GM23338 (cell line): ENCODE results near the gene WNT2B. TPM values are rescaled to one million over a fixed set of nuclear protein-coding genes. Genes with fewer than 3 reads are reported as not detected.

Source experiments
- ATAC-seq: fragments of 200-7000 bp; cut with Tn5 transposase; 3 replicates; pipeline ENCODE4 v1.9.1; 2020
- DNase-seq: peaks from one replicate; pipeline ENCODE4 v3.0.0-alpha.2; 2015; ENCODE audit warnings: low spot score
- H2AFZ ChIP-seq: fragments of 200-600 bp; sonication (generic); 2 replicates; pipeline ENCODE4 v1.8.0; 2016; ENCODE audit warnings: antibody characterized with exemption, mild to moderate bottlenecking, moderate library complexity
- H3F3A ChIP-seq: fragments of 200-600 bp; sonication (generic); replicated peaks from 2 replicates; pipeline ENCODE4 v1.8.0; 2017; ENCODE audit warnings: antibody characterized with exemption, mixed run types, low read depth
- H3K27ac ChIP-seq: fragments of 200-600 bp; sonication (generic); 2 replicates; pipeline ENCODE4 v1.6.1; 2016; ENCODE audit warnings: low read depth
- H3K27me3 ChIP-seq: fragments of 200-600 bp; sonication (generic); 2 replicates; pipeline ENCODE4 v1.8.0; 2016; ENCODE audit warnings: mild to moderate bottlenecking, mixed run types, moderate library complexity; ENCODE audit not compliant: insufficient read depth
- H3K36me3 ChIP-seq: fragments of 200-600 bp; sonication (generic); 2 replicates; pipeline ENCODE4 v1.8.0; 2016; ENCODE audit warnings: mild to moderate bottlenecking; ENCODE audit not compliant: insufficient read depth
- H3K4me1 ChIP-seq: fragments of 200-600 bp; sonication (generic); 2 replicates; pipeline ENCODE4 v1.8.0; 2016; ENCODE audit warnings: mild to moderate bottlenecking, moderate library complexity; ENCODE audit not compliant: insufficient read depth
- H3K4me2 ChIP-seq: fragments of 200-600 bp; sonication (generic); 2 replicates; pipeline ENCODE4 v1.7.1; 2017; ENCODE audit warnings: mixed run types
- H3K4me3 ChIP-seq: fragments of 200-600 bp; sonication (generic); 2 replicates; pipeline ENCODE4 v1.6.1; 2016; ENCODE audit warnings: mixed run types
- H3K79me2 ChIP-seq: fragments of 200-600 bp; sonication (generic); replicated peaks from 2 replicates; pipeline ENCODE4 v1.8.0; 2017; ENCODE audit warnings: mild to moderate bottlenecking; ENCODE audit not compliant: insufficient read depth
- H3K9me2 ChIP-seq: fragments of 200-600 bp; sonication (generic); 2 replicates; pipeline ENCODE4 v1.8.0; 2017; ENCODE audit not compliant: insufficient read depth
- H4K20me1 ChIP-seq: fragments of 200-600 bp; sonication (generic); replicated peaks from 2 replicates; pipeline ENCODE4 v1.8.0; 2017; ENCODE audit warnings: mild to moderate bottlenecking; ENCODE audit not compliant: insufficient read depth
- H3K27ac Mint-ChIP-seq: 2 replicates; pipeline ENCODE4 v1.8.0; 2020; ENCODE audit warnings: inconsistent platforms, mild to moderate bottlenecking, moderate library complexity, mixed read lengths
- H3K27me3 Mint-ChIP-seq: 3 replicates; pipeline ENCODE4 v1.8.0; 2022; ENCODE audit warnings: low read depth, mild to moderate bottlenecking, moderate library complexity, mixed read lengths, inconsistent platforms; ENCODE audit not compliant: insufficient read depth, poor library complexity
- H3K36me3 Mint-ChIP-seq: 3 replicates; pipeline ENCODE4 v1.8.0; 2021; ENCODE audit warnings: low read depth, mild to moderate bottlenecking, inconsistent platforms, moderate library complexity, mixed read lengths
- H3K4me1 Mint-ChIP-seq: 3 replicates; pipeline ENCODE4 v1.8.0; 2020; ENCODE audit warnings: mild to moderate bottlenecking, inconsistent platforms, mixed read lengths
- H3K4me3 Mint-ChIP-seq: 3 replicates; pipeline ENCODE4 v1.8.0; 2021; ENCODE audit warnings: moderate library complexity, mild to moderate bottlenecking, inconsistent platforms, mixed read lengths
- H3K9me3 Mint-ChIP-seq: 3 replicates; pipeline ENCODE4 v1.8.0; 2020; ENCODE audit warnings: moderate library complexity, mild to moderate bottlenecking, inconsistent platforms, mixed read lengths
- CREB1 ChIP-seq: fragments of 250-450 bp; sonication (Bioruptor Pico); IDR thresholded peaks from 2 replicates; pipeline ENCODE4 v1.5.0; 2020; ENCODE audit warnings: low read depth, mild to moderate bottlenecking, moderate library complexity
- CTCF ChIP-seq, 2 experiments: fragments of 200-600 bp in 1 of 2; sonication (generic) in 1 of 2; conservative IDR thresholded peaks; 2 replicates each; pipeline versions ENCODE4 v1.5.1 to v1.6.1; 2016 to 2017; ENCODE audit warnings: antibody characterized with exemption in 2 of 2, low read depth in 2 of 2, mild to moderate bottlenecking in 2 of 2, moderate library complexity in 1 of 2
- EZH2 ChIP-seq: fragments of 200-600 bp; sonication (generic); IDR thresholded peaks from one replicate; pipeline ENCODE4 v1.8.0; 2017; ENCODE audit warnings: antibody characterized with exemption, mild to moderate bottlenecking, low read depth; ENCODE audit not compliant: unreplicated experiment
- EZH2phosphoT487 ChIP-seq: fragments of 200-600 bp; sonication (generic); IDR thresholded peaks from one replicate; pipeline ENCODE4 v1.8.1; 2018; ENCODE audit warnings: antibody characterized with exemption; ENCODE audit not compliant: unreplicated experiment
- JUNB ChIP-seq: IDR thresholded peaks from one replicate; pipeline ENCODE4 v1.6.1; 2016; ENCODE audit warnings: antibody characterized with exemption; ENCODE audit not compliant: unreplicated experiment
- NANOG ChIP-seq: IDR thresholded peaks from 2 replicates; pipeline ENCODE4 v1.6.1; 2016; ENCODE audit warnings: antibody characterized with exemption, borderline replicate concordance
- POLR2AphosphoS5 ChIP-seq: IDR thresholded peaks from 2 replicates; pipeline ENCODE4 v1.6.1; 2016; ENCODE audit warnings: antibody characterized with exemption, low read depth
- REST ChIP-seq: IDR thresholded peaks from one replicate; pipeline ENCODE4 v1.6.1; 2018; ENCODE audit warnings: antibody characterized with exemption; ENCODE audit not compliant: unreplicated experiment
- STAT1 ChIP-seq: IDR thresholded peaks from one replicate; pipeline ENCODE4 v1.6.1; 2016; ENCODE audit warnings: antibody characterized with exemption; ENCODE audit not compliant: unreplicated experiment
- ZNF114 ChIP-seq: fragments of 250-450 bp; sonication (Bioruptor Pico); IDR thresholded peaks from 2 replicates; pipeline ENCODE4 v1.5.0; 2020; ENCODE audit warnings: mild to moderate bottlenecking, moderate library complexity
- ZNF331 ChIP-seq: fragments of 250-450 bp; sonication (Bioruptor Pico); IDR thresholded peaks from 2 replicates; pipeline ENCODE4 v1.5.0; 2020; ENCODE audit warnings: low read depth, mild to moderate bottlenecking, moderate library complexity
- ZNF462 ChIP-seq: fragments of 250-450 bp; sonication (Bioruptor Pico); IDR thresholded peaks from 2 replicates; pipeline ENCODE4 v1.5.0; 2020; ENCODE audit warnings: mild to moderate bottlenecking, moderate library complexity
- polyA plus RNA-seq: library from polyadenylated mRNA; unstranded; fragments of >200 nt; fragmentation: Nextera tagmentation; extraction: Ambion mirVana; gene quantifications from 2 replicates; pipeline ENCODE4 v1.2.1, GENCODE V29; 2016
- total RNA-seq: library from RNA; depleted of rRNA; stranded (reverse); fragments of >200 nt; shearing (Covaris generic); gene quantifications from 2 replicates; pipeline ENCODE4 v1.2.3, GENCODE V29; 2014
- TF ChIP-seq, protein P1 (sequence below): IDR thresholded peaks from 2 replicates; pipeline ENCODE4 v1.6.1; 2016; ENCODE audit warnings: antibody characterized with exemption

The WNT2B gene
- total and polyA plus RNA-seq, 2 experiments from 2014 or later: 0.50 to 0.90 TPM

DNA sequence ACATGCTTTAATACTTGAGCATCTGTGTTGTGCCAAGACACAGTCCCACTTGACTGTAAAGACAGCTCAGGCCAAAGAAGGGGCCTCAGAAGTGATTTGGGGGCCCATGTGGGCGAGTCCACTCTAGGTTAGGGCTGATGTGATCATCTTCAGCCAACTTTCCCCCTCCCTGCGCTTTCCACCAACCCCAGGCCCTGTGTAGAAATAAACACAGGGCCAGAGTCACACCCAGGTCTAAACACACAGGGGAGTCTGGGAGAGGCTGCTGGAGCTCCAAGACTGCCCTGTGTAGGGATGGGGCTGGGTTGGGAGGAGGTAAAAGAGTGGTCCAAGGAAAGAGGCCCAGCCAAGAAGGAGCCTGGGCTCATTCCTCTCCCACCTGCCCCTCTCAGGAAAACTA lies 2.5 kb upstream of the WNT2B start:
- H3K4me1 Mint-ChIP-seq: peaks cover 49% of the 10 kb centered on the region
- no peaks in the 10 kb centered on the region; the same call in 2 of the 3 replicates for H3K36me3 Mint-ChIP-seq
- no peak for TF ChIP-seq REST
- TF ChIP-seq ZNF114: no peak
- no peak for TF ChIP-seq CTCF (conservative IDR thresholded peaks at IDR 0.05; ENCODE audit: low read depth in 2 of 2)
- TF ChIP-seq EZH2: no peak
- TF ChIP-seq JUNB: no peak
- no peak for TF ChIP-seq POLR2AphosphoS5
- TF ChIP-seq, protein P1, sequence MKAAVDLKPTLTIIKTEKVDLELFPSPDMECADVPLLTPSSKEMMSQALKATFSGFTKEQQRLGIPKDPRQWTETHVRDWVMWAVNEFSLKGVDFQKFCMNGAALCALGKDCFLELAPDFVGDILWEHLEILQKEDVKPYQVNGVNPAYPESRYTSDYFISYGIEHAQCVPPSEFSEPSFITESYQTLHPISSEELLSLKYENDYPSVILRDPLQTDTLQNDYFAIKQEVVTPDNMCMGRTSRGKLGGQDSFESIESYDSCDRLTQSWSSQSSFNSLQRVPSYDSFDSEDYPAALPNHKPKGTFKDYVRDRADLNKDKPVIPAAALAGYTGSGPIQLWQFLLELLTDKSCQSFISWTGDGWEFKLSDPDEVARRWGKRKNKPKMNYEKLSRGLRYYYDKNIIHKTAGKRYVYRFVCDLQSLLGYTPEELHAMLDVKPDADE: no peak
- no peak for TF ChIP-seq ZNF462 (CRISPR knock-in tag)
- TF ChIP-seq STAT1: no peak
- TF ChIP-seq CREB1 (CRISPR knock-in tag): no peak
- TF ChIP-seq ZNF331 (CRISPR knock-in tag): no peak
- TF ChIP-seq NANOG: no peak
- TF ChIP-seq EZH2phosphoT487: no peak
- DNase-seq (no peak), ATAC-seq (no peak)
- H3K27ac Mint-ChIP-seq: no peak overlapping the region
- H3F3A ChIP-seq: peaks cover 7% of the 10 kb centered on the region; the same call in 1 of the 2 replicates
- no peak overlapping the region for H3K4me3 Mint-ChIP-seq
- H3K9me3 Mint-ChIP-seq: no peaks in the 10 kb centered on the region; the same call in 1 of the 3 replicates
- H4K20me1 ChIP-seq: peaks cover 4% of the 10 kb centered on the region; the same call in 1 of the 2 replicates
- no peak overlapping the region for H3K27ac ChIP-seq
- H3K79me2 ChIP-seq: no peaks in the 10 kb centered on the region
- H3K4me1 ChIP-seq: peaks cover 42% of the 10 kb centered on the region
- no peak overlapping the region for H3K4me2 ChIP-seq
- H3K9me2 ChIP-seq: no peaks in the 10 kb centered on the region
- no peaks in the 10 kb centered on the region for H3K36me3 ChIP-seq
- peaks cover 99% of the 10 kb centered on the region for H3K27me3 ChIP-seq
- no peak overlapping the region for H2AFZ ChIP-seq
- no peak overlapping the region for H3K4me3 ChIP-seq
- H3K27me3 Mint-ChIP-seq: peaks cover 75% of the 10 kb centered on the region
